Activated T-helper 1 cell treated with Interleukin-2 at 50 U/mL for 16 hours (primary cell): ENCODE measurements around the gene CCDC112.

Experiments used
- DNase-seq: peaks from one replicate; pipeline ENCODE4 v3.0.0-alpha.2; 2020; ENCODE audit warnings: low read depth

The CCDC112 gene

DNA sequence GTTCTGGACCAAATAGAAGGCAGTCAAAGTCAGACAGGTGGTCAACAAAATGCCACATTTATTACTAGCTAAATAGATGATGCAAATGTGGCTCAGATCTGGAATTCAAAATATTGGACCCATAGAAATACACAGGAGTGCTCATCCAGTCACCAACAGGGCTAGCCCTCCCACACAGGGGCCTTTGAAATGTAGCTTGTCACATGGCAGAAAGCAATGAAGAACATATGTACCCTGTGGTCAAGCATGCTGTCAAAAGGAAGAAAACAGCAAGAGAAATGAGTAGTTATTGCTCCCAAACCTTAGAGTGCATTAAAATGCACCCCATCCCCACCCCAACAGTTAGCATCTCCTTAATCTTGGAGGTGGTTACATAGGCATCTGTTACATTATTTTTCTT lies 20.9 kb upstream of the CCDC112 start:
- no peak for DNase-seq

DNA sequence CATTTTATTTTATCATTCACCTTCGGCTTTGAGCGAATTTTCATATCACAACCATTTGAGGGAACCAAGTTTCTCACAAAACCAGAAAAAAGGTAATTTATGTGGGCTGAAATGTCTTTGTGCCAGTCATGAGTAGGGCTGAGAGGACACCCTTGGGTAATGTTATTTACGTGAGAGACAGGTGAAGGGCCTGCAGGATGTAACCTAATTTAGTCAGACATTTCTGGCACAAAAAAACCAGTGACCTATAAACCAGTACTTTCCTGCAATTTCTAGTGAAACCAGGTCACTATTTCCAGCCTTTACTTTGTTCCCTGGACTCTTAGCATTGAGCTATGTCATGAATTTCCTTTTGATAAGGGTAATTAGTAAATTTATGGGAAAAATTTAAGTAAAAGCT lies 17.2 kb upstream of the CCDC112 start:
- DNase-seq, result no peak

DNA sequence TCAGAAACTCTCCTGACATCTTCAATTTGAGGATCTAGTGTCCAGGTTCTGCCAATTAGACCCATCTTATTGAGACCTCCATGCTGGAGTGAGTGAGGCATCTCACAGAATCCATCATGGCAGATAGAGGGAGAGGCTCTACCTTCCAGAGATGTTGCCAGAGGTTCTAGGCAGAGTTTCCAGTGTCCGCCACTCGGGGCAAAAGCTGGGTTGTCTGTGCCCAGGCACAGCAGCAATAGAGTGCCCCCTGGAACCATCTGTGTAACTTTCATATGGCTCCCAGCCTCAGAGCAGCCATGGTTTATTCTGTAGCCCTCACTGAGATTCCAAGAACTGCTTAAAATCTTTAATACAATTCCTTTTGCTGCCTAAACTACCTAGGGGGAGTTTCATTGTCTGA lies 16.6 kb upstream of the CCDC112 start:
- DNase-seq, result no peak

GRCh38 chr5:115309751-115310370 lies 13.4 kb upstream of the CCDC112 start:
- no peak for DNase-seq

GRCh38 chr5:115308815-115309214 lies 12.4 kb upstream of the CCDC112 start:
- DNase-seq, result no peak

GRCh38 chr5:115306011-115306536 lies 9.6 kb upstream of the CCDC112 start:
- DNase-seq, result no peak

GRCh38 chr5:115304496-115304895 lies 8.0 kb upstream of the CCDC112 start:
- no peak for DNase-seq

GRCh38 chr5:115298811-115299210 lies 2.4 kb upstream of the CCDC112 start:
- DNase-seq, result no peak

- DNase-seq, result no peak
Observed at GRCh38 chr5:115297031-115297430, 577 bp upstream of the CCDC112 start.

- DNase-seq, result no peak
Observed at GRCh38 chr5:115295777-115296123, 704 bp downstream of the CCDC112 start.

- no peak for DNase-seq
Observed at GRCh38 chr5:115291397-115291796, 5.1 kb downstream of the CCDC112 start.

GRCh38 chr5:115289104-115289503 lies 7.3 kb downstream of the CCDC112 start:
- DNase-seq, result no peak

DNA sequence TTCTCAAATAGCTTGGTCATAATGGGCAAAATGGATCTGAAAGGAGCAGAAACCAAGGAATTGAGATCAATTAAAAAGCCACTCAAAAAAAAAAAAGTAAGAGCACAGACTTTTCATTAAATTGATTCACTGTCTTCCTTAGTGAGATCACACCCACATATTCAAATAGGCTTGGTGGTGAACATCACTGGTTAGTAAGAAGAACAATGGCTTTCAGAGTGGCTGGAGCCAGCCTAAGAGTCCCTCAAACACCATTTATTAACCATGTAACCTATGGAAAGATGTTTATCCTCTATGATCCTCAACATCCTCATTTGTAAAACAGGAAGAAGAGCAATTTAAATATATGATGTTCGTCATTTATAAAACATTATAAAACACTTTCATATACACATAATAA lies 12.4 kb downstream of the CCDC112 start:
- no peak for DNase-seq

GRCh38 chr5:115282131-115282530 lies 14.3 kb downstream of the CCDC112 start:
- DNase-seq, result no peak

GRCh38 chr5:115274584-115274983 lies 21.9 kb downstream of the CCDC112 start:
- DNase-seq, result no peak

DNA sequence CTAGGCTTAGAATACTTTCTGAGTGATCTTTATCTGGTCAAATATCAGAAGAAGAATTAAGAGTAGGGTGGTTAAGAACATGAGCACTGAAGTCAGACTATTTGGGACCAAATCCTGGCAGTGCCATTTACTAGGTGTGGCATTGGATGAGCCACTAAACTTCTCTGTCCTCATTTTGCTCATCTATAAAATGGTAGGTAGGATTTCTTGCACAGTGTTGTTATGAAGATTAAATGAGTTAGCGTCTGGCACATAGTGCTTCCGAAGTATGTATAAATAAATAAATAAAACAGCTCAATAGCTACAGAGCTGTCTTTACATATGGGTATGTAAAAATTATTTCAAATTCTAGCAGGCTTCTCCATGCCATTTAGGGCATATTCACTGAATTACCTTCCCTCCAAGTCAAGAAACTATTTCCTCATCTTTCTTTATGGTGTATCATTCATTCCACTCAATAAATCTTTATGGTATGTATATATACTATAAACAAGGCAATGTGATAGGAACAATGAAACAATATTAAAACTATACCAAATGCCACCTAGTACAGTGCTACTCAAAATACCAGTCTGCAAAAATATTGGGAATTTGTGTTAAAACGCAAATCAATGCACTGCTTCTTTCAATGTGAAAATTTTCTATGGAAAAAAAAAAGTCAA lies 24.0 kb downstream of the CCDC112 start:
- DNase-seq, result no peak

GRCh38 chr5:115271295-115272050 lies 25.0 kb downstream of the CCDC112 start:
- no peak for DNase-seq

DNA sequence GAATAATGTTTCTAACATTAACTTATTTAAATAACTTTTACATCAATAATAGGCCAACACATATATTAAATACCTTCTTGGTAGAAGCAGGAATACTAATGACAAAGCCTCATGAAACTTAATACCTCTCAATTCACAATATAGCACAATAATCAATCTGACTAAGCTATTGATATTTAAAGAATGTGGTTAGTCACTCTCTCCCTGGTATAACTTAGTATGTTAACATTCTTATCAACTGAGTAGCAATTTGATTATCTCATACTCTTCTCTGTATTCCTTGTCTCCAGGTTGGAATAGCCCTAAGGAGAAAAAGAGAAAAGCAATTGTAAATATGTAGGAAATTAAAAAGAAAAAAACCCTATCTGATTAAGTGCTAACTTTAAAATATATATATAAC lies 28.8 kb downstream of the CCDC112 start:
- DNase-seq, result no peak

GRCh38 chr5:115265220-115265619 lies 31.2 kb downstream of the CCDC112 start:
- no peak for DNase-seq

- no peak for DNase-seq
Observed at GRCh38 chr5:115264786-115265185, 31.7 kb downstream of the CCDC112 start.

DNA sequence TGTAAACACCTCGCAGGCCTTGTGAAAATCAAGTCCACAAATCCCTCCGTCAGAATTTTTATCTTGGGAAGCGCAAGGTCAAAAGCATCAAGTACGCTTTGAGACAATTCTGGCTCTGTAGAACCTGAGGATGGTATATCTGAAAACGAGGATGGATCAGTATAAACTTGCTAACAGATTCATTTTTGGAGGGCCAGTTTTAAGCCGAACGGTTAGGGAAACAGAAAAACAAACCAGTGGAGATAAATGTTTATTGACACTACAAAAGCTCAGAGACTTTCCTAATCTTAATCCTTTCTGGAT lies 33.4 kb downstream of the CCDC112 start:
- DNase-seq, result no peak

DNA sequence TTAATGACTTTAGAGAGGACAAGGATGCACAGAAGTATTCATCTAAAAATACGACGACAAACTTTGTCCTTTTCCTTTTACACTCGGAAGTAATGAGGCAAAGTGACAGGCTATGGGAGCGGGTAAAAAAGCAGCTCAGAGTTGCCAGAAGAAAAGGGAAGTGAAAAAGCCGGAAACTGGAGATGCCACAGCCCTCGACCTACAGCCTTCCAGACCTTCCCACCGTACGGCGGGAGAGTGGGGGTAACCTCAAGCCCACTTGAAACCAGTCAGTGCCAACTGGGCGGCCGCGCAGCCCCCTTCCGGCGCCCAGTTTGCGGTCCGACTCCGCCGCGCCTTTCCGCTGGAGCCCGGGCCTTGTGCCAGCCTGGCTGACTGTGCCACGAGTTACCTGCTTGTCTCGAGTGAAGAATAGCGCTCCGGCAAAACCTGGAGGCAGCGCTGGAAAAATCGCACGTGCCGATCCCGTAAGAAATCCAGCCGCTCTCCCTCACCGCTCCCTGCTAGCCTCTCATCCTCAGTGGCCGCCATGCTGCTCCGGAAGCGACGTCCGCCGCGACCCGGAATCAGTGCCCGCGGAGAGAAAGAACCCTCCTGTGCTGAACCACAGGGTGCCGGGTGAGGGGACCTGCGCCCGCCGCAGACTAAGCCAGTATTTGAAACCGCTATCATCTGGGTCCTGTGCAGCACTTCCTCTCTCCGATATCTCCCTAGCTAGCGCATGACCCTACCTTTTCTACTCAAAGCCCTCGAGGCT lies 34.0 kb downstream of the CCDC112 start, which contains the start of gene PGGT1B:
Gene PGGT1B (minus strand): TSS at position 557 of the 757 bp plus-strand sequence. CDS start 26 bp downstream, at position 531.
- DNase-seq, result peak; percentile 49

- no peak for DNase-seq
Observed at GRCh38 chr5:115262011-115262320, 34.5 kb downstream of the CCDC112 start.
